Transverse colon (tissue), 4 donors: Measurements from ENCODE around the gene DDX56.

Source experiments
- CTCF ChIP-seq, 5 experiments: fragments of 200-600 bp in 3 of 5; fragments of 450-650 bp in 2 of 5; sonication (generic) in 3 of 5; IDR thresholded peaks; 1 replicate in 2 of 5; 2 replicates in 3 of 5; pipeline ENCODE4 v1.5.1; 2016 to 2017; ENCODE audit warnings: antibody characterized with exemption in 5 of 5, inconsistent platforms in 3 of 5, mild to moderate bottlenecking in 2 of 5, moderate library complexity in 1 of 5
- POLR2A ChIP-seq: fragments of 450-650 bp; IDR thresholded peaks from one replicate; pipeline ENCODE4 v1.6.1; 2016; ENCODE audit warnings: antibody characterized with exemption, mild to moderate bottlenecking, moderate library complexity
- POLR2AphosphoS5 ChIP-seq, 3 donors: sonication (generic); formaldehyde crosslinking; IDR thresholded peaks; one replicate each; pipeline ENCODE4 v1.6.1; 2016; ENCODE audit warnings: antibody characterized with exemption in 3 of 3

DNA sequence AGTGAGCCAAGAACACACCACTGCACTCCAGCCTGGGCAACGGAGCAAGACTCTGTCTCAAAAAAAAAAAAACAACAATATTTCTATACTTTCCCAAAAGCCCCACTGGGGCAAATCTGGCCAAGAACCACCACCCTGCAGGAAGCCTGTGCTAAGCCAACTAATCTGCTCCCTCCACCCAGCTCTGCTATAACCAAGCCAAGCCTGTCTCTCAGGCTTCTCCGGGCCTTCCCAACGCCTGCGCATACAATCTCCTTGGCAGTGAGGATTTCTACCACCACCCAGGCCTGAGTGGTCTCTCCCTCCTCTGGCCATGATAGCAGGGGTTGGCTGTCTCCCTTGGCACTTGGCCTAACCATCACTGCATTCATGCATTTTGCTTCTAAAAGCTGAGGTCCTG lies 14.2 kb downstream of the DDX56 start:
- TF ChIP-seq POLR2A (no peak), CTCF (IDR thresholded peaks at IDR 0.05) (no peak), POLR2AphosphoS5 (IDR thresholded peaks at IDR 0.05) (no peak)
